HepG2 (cell line): Measurements from ENCODE around the gene AGPAT3. TPM values are rescaled to one million over a fixed set of nuclear protein-coding genes. Genes with fewer than 3 reads are reported as not detected.
A peak's percentile ranks its signal among the peaks of the same experiment; 100 is the strongest.

ENCODE experiments used
- ATAC-seq: fragments of 200-7000 bp; cut with Tn5 transposase; 3 replicates; pipeline ENCODE4 v1.9.1; 2020; ENCODE audit warnings: mild to moderate bottlenecking, moderate library complexity
- BruUV-seq: library from RNA; stranded (reverse); fragments of 400-500 nt; replicated peaks from 2 replicates; lab custom pipeline; 2021; lab: Mats Ljungman, UMichigan
- CTCF ChIA-PET: fragments of 300-600 bp; formaldehyde crosslinking; extraction: SDS; loops from one replicate; lab custom pipeline; 2021; ENCODE audit warnings: low total read pairs, inconsistent platforms, low intra/inter-chr PET ratio; lab: Yijun Ruan, JAX
- POLR2A ChIA-PET: fragments of 350-600 bp; sonication (Branson Sonifier 250); formaldehyde crosslinking; loops from one replicate; lab custom pipeline; 2020; ENCODE audit warnings: antibody characterized with exemption, inconsistent platforms; lab: Yijun Ruan, JAX
- DNase-seq: peaks from one replicate; pipeline ENCODE4 v3.0.0-alpha.2; 2015; ENCODE audit warnings: low spot score
- FAIRE-seq: peaks from 3 replicates; lab custom pipeline; 2011; peaks lifted over from hg19 to GRCh38; lab: Jason Lieb, UNC
- H2AFZ ChIP-seq: one replicate; pipeline ENCODE4 v1.6.1; 2011; ENCODE audit warnings: low read length, inconsistent platforms
- H3K27ac ChIP-seq: fragments of 300-600 bp; 3 replicates; pipeline ENCODE4 v1.8.0; 2011; ENCODE audit warnings: mixed run types, mild to moderate bottlenecking, mixed read lengths, low read length, inconsistent platforms; ENCODE audit not compliant: insufficient read depth; ENCODE audit errors: extremely low read length
- H3K27me3 ChIP-seq, 2 experiments: fragments of 200-600 bp in 1 of 2; 2 replicates in 1 of 2; 3 replicates in 1 of 2; pipeline versions ENCODE4 v1.6.0 to v1.8.0; 2011; ENCODE audit warnings: low read length in 2 of 2, mild to moderate bottlenecking in 2 of 2, moderate library complexity in 2 of 2, inconsistent platforms in 1 of 2; ENCODE audit not compliant: insufficient read depth in 2 of 2, control insufficient read depth in 1 of 2
- H3K36me3 ChIP-seq, 2 experiments: fragments of 200-600 bp in 1 of 2; replicated peaks in 1 of 2; 2 replicates in 1 of 2; 3 replicates in 1 of 2; pipeline versions ENCODE4 v1.5.1 to v1.8.0; 2011; ENCODE audit warnings: low read length in 2 of 2, inconsistent platforms in 1 of 2; ENCODE audit not compliant: insufficient read depth in 2 of 2, control insufficient read depth in 1 of 2
- H3K4me1 ChIP-seq: 2 replicates; pipeline ENCODE4 v1.5.1; 2012; ENCODE audit warnings: low read length, inconsistent platforms; ENCODE audit not compliant: insufficient read depth
- H3K4me2 ChIP-seq: 2 replicates; pipeline ENCODE4 v1.6.0; 2011; ENCODE audit warnings: low read depth, low read length, inconsistent platforms
- H3K4me3 ChIP-seq, 3 experiments: fragments of 200-600 bp in 1 of 3; sonication (generic), shearing (Covaris generic) in 1 of 3; replicated peaks in 1 of 3; 2 replicates each; pipeline ENCODE4 v1.5.1; 2011 to 2016; ENCODE audit warnings: low read length in 3 of 3, inconsistent platforms in 2 of 3, low read depth in 2 of 3, mild to moderate bottlenecking in 2 of 3, control low read depth in 1 of 3, mixed read lengths in 1 of 3; ENCODE audit not compliant: insufficient read depth in 1 of 3
- H3K79me2 ChIP-seq: one replicate; pipeline ENCODE4 v1.6.1; 2011; ENCODE audit warnings: low read length, inconsistent platforms; ENCODE audit not compliant: insufficient read depth
- H3K9ac ChIP-seq: 2 replicates; pipeline ENCODE4 v1.6.0; 2011; ENCODE audit warnings: mild to moderate bottlenecking, low read depth, low read length, inconsistent platforms; ENCODE audit not compliant: insufficient read depth
- H3K9me3 ChIP-seq: 2 replicates; pipeline ENCODE4 v1.5.1; 2012; ENCODE audit warnings: mild to moderate bottlenecking, low read length
- H4K20me1 ChIP-seq: 2 replicates; pipeline ENCODE4 v1.6.0; 2011; ENCODE audit warnings: inconsistent platforms, mild to moderate bottlenecking, low read length, moderate library complexity; ENCODE audit not compliant: insufficient read depth
- CAMTA2 ChIP-seq: sonication (generic); formaldehyde crosslinking; IDR thresholded peaks from 2 replicates; pipeline ENCODE4 v1.4.0; 2020; ENCODE audit warnings: mild to moderate bottlenecking, missing genetic modification reagents, borderline replicate concordance
- ETV6 ChIP-seq: sonication (generic); formaldehyde crosslinking; conservative IDR thresholded peaks from 2 replicates; pipeline ENCODE4 v1.4.0; 2020; ENCODE audit warnings: missing genetic modification reagents
- IKZF4 ChIP-seq: sonication (generic); formaldehyde crosslinking; IDR thresholded peaks from 2 replicates; pipeline ENCODE4 v1.5.1; 2020; ENCODE audit warnings: borderline replicate concordance, mild to moderate bottlenecking, low read depth, missing genetic modification reagents; ENCODE audit errors: not compliant biosample characterization
- RFXANK ChIP-seq: IDR thresholded peaks from 2 replicates; pipeline ENCODE4 v1.6.1; 2016
- TP53 ChIP-seq: sonication (generic); formaldehyde crosslinking; conservative IDR thresholded peaks from 2 replicates; pipeline ENCODE4 v1.4.0; 2020; ENCODE audit warnings: missing genetic modification reagents
- WIZ ChIP-seq: sonication (generic); formaldehyde crosslinking; IDR thresholded peaks from 2 replicates; pipeline ENCODE4 v1.5.1; 2020; ENCODE audit warnings: mild to moderate bottlenecking, missing genetic modification reagents
- ZNF264 ChIP-seq: sonication (generic); formaldehyde crosslinking; IDR thresholded peaks from 2 replicates; pipeline ENCODE4 v1.4.0; 2020; ENCODE audit warnings: missing genetic modification reagents
- ZNF747 ChIP-seq: sonication (generic); formaldehyde crosslinking; IDR thresholded peaks from 2 replicates; pipeline ENCODE4 v1.8.1; 2023; ENCODE audit warnings: missing genetic modification reagents, mild to moderate bottlenecking, borderline replicate concordance
- WGBS: methylation state at CpG from one replicate; pipeline ENCODE4 v1.1.6; 2017; ENCODE audit warnings: low lambda C conversion rate; 5-methylcytosine and 5-hydroxymethylcytosine counted together
- in situ Hi-C: cut with HindIII; loops from 2 replicates; pipeline ENCODE4 v1.10.0; 2017; ENCODE audit warnings: low pct_unique_long_range_greater_than_20kb; ENCODE audit not compliant: extremely low pct_ligation_motif_present
- intact Hi-C: fragments of 100-400 bp; cut with micrococcal nuclease; formaldehyde crosslinking; loops from one replicate; pipeline ENCODE4 v1.10.0; 2022; ENCODE audit not compliant: unreplicated experiment
- polyA plus RNA-seq, 8 experiments: library from polyadenylated mRNA; depleted of rRNA in 3 of 8; stranded (reverse) in 7 of 8; unstranded in 1 of 8; fragments of >200 nt; fragmentation: Illumina TruSeq in 4 of 8; extraction: Trizol in 4 of 8; gene quantifications; 2 replicates each; pipeline versions ENCODE4 v1.2.1 to v1.2.3, GENCODE V29; 2011 to 2016; ENCODE audit warnings: low read depth in 4 of 8, missing spikeins in 1 of 8, mixed read lengths in 1 of 8; ENCODE audit not compliant: insufficient read depth in 1 of 8
- total RNA-seq, 5 experiments: library from RNA; depleted of rRNA; stranded (reverse); fragments of >200 nt; fragmentation: Illumina TruSeq; extraction: Trizol; gene quantifications; 2 replicates each; pipeline ENCODE4 v1.2.3, GENCODE V29; 2016; ENCODE audit warnings: low read depth in 1 of 5
- TF ChIP-seq, protein P1 (sequence below): sonication (generic); formaldehyde crosslinking; IDR thresholded peaks from 2 replicates; pipeline ENCODE4 v1.5.0; 2020; ENCODE audit warnings: missing genetic modification reagents
- TF ChIP-seq, protein P2 (sequence below): sonication (generic); formaldehyde crosslinking; IDR thresholded peaks from 2 replicates; pipeline ENCODE4 v1.4.0; 2020; ENCODE audit warnings: missing genetic modification reagents
- TF ChIP-seq, protein P3 (sequence below): sonication (generic); formaldehyde crosslinking; IDR thresholded peaks from 2 replicates; pipeline ENCODE4 v1.4.0; 2020; ENCODE audit warnings: low read depth, mild to moderate bottlenecking, missing genetic modification reagents
- TF ChIP-seq, protein P4 (sequence below): sonication (generic); formaldehyde crosslinking; IDR thresholded peaks from 2 replicates; pipeline ENCODE4 v1.5.1; 2020; ENCODE audit warnings: missing genetic modification reagents, mild to moderate bottlenecking, borderline replicate concordance

The AGPAT3 gene
- total and polyA plus RNA-seq, 2 of the 13 experiments (the other 11 are each of a cell fraction or from before 2014, with no cell fraction given): 32.2 to 54.4 TPM

GRCh38 chr21:44019568-44019958, 154.5 kb downstream of the AGPAT3 start:
- no peak for FAIRE-seq
- POLR2A ChIA-PET: no interaction called here
- Histone ChIP-seq H3K27me3 (no peaks in the 10 kb centered on the region), H3K79me2 (peaks cover 85% of the 10 kb centered on the region)
- TF ChIP-seq, protein P1, sequence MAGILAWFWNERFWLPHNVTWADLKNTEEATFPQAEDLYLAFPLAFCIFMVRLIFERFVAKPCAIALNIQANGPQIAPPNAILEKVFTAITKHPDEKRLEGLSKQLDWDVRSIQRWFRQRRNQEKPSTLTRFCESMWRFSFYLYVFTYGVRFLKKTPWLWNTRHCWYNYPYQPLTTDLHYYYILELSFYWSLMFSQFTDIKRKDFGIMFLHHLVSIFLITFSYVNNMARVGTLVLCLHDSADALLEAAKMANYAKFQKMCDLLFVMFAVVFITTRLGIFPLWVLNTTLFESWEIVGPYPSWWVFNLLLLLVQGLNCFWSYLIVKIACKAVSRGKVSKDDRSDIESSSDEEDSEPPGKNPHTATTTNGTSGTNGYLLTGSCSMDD (CRISPR knock-in tag): no peak
- TF ChIP-seq TP53 (CRISPR knock-in tag): no peak
- no peak for TF ChIP-seq ZNF747 (CRISPR knock-in tag)
- TF ChIP-seq CAMTA2 (CRISPR knock-in tag): no peak
- TF ChIP-seq ETV6 (CRISPR knock-in tag): no peak
- TF ChIP-seq, all 625 proteins: peak for 0
- CTCF ChIA-PET: no interaction called here
- intact Hi-C loops (no loop called here), in situ Hi-C loops (no loop called here)
- Histone ChIP-seq H3K36me3 (no peaks in the 10 kb centered on the region; a peak in 1 of 5 replicates), H3K9me3 (no peaks in the 10 kb centered on the region), H3K9ac (no peak overlapping the region), H3K27ac (no peak overlapping the region), H3K4me1 (peaks cover 56% of the 10 kb centered on the region), H4K20me1 (peaks cover 15% of the 10 kb centered on the region; the same call in 1 of the 2 replicates), H2AFZ (no peak overlapping the region), H3K4me3 (no peak overlapping the region), H3K4me2 (no peak overlapping the region)
- no TSS peak for BruUV-seq
- no peak for DNase-seq
- WGBS: 97% methylated on average over 8 of the region's 8 CpGs
- ATAC-seq: no peak

DNA sequence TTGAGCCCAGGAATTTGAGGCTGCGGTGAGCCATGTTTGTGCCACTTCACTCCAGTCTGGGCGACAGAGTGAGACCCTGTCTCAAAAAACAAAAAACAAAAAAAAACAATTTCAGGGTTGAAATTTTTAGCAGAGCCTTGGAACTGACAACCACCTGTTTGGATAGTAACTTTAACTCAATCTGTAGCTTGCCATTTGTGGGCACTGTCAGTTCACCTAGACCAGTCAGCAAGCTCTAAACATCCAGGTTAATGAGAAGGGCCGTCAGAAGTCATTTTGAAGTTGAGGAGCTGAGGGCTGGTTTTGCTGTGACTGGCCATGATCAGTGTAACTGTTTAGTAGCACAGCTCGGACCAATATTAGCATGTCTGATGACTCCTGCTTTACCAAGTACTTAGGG, 155.5 kb downstream of the AGPAT3 start:
- peaks cover 59% of the 10 kb centered on the region for H3K4me1 ChIP-seq
- peak overlapping the region; percentile 27 for H3K27ac ChIP-seq
- H3K36me3 ChIP-seq: no peaks in the 10 kb centered on the region; a peak in 1 of 5 replicates
- peaks cover 21% of the 10 kb centered on the region for H4K20me1 ChIP-seq
- H3K79me2 ChIP-seq: peaks cover 85% of the 10 kb centered on the region
- H3K9me3 ChIP-seq: no peaks in the 10 kb centered on the region
- no peaks in the 10 kb centered on the region for H3K27me3 ChIP-seq
- DNase-seq (no peak), FAIRE-seq (no peak), ATAC-seq (no peak; the same call in 2 of the 3 replicates)
- BruUV-seq: no TSS peak
- H3K9ac ChIP-seq: no peak overlapping the region
- WGBS: 92% methylated on average over 4 of the region's 4 CpGs
- ChIA-PET POLR2A (no interaction called here), CTCF (no interaction called here)
- intact Hi-C loops: no loop called here
- H3K4me2 ChIP-seq: peak overlapping the region; percentile 22; the same call in 1 of the 2 replicates
- no peak overlapping the region for H2AFZ ChIP-seq
- in situ Hi-C loops: no loop called here
- H3K4me3 ChIP-seq: no peak overlapping the region
- TF ChIP-seq, protein P2, sequence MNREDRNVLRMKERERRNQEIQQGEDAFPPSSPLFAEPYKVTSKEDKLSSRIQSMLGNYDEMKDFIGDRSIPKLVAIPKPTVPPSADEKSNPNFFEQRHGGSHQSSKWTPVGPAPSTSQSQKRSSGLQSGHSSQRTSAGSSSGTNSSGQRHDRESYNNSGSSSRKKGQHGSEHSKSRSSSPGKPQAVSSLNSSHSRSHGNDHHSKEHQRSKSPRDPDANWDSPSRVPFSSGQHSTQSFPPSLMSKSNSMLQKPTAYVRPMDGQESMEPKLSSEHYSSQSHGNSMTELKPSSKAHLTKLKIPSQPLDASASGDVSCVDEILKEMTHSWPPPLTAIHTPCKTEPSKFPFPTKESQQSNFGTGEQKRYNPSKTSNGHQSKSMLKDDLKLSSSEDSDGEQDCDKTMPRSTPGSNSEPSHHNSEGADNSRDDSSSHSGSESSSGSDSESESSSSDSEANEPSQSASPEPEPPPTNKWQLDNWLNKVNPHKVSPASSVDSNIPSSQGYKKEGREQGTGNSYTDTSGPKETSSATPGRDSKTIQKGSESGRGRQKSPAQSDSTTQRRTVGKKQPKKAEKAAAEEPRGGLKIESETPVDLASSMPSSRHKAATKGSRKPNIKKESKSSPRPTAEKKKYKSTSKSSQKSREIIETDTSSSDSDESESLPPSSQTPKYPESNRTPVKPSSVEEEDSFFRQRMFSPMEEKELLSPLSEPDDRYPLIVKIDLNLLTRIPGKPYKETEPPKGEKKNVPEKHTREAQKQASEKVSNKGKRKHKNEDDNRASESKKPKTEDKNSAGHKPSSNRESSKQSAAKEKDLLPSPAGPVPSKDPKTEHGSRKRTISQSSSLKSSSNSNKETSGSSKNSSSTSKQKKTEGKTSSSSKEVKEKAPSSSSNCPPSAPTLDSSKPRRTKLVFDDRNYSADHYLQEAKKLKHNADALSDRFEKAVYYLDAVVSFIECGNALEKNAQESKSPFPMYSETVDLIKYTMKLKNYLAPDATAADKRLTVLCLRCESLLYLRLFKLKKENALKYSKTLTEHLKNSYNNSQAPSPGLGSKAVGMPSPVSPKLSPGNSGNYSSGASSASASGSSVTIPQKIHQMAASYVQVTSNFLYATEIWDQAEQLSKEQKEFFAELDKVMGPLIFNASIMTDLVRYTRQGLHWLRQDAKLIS (CRISPR knock-in tag): no peak
- TF ChIP-seq WIZ (CRISPR knock-in tag) (no peak), IKZF4 (CRISPR knock-in tag) (no peak), ZNF264 (no peak), RFXANK (CRISPR knock-in tag) (no peak)
- TF ChIP-seq, protein P3, sequence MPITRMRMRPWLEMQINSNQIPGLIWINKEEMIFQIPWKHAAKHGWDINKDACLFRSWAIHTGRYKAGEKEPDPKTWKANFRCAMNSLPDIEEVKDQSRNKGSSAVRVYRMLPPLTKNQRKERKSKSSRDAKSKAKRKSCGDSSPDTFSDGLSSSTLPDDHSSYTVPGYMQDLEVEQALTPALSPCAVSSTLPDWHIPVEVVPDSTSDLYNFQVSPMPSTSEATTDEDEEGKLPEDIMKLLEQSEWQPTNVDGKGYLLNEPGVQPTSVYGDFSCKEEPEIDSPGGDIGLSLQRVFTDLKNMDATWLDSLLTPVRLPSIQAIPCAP (CRISPR knock-in tag): no peak
- TF ChIP-seq, protein P4, sequence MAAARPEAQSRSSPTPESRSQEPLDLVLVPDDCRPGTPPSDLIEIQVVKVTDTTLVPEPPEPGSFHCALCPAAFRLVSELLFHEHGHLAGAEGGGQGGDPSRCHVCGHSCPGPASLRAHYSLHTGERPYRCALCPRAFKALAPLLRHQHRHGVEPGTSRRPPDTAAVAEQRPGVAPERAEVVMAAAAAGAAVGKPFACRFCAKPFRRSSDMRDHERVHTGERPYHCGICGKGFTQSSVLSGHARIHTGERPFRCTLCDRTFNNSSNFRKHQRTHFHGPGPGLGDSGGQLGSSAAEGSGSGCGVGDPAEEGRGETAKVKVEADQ: no peak
